ENCODE measurements around the gene CARS1. TPM values are rescaled to one million over a fixed set of nuclear protein-coding genes. Genes with fewer than 3 reads are reported as not detected.
A peak's percentile ranks its signal among the peaks of the same experiment; 100 is the strongest.

Gene CARS1
- total RNA-seq, 4 donors from 2014 or later, result 29.3 to 50.4 (median 36.4) TPM

DNA sequence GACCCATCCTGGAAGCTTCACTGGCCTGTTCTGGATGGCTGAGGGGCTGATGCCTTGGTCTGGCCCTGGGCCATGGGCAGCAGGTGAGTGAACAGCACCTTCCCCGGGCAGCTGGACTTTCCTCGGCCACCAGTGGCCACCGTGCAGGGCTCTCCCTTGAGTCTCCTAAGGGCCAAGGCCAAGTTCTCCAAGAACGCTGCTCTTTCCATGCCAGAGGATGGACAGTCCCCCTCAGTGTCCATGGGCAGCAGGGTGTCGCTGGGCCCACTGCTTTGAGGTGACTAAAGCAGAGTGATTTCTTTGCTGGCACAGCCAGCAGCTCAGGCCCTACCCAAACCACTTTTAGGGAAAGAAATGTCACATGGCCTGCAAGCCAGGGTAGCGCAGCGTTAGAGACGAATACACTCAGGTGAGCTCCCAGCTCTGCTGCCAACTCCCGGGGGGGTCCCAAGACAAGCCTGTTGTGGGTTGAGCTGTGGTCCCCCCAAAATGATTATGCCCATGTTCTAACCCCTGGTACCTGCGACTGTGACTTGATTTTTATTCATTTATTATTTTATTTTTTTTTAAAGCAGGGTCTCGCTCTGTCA lies 3.3 kb upstream of the CARS1 start:
- 83 to 85% methylated on average over 11 of the region's 11 CpGs for WGBS, 2 donors
- Histone ChIP-seq H3K4me3 (no peak overlapping the region), H3K27ac (no peak overlapping the region), H3K36me3 (no peaks in the 10 kb centered on the region), H3K27me3 (no peaks in the 10 kb centered on the region), H3K4me1 (peaks cover 0 to 18% (median 13%) of the 10 kb centered on the region in 4 donors), H3K9me3 (no peaks in the 10 kb centered on the region)
- no peak for DNase-seq (ENCODE audit: low spot score in 2 of 2)
- TF ChIP-seq EP300 (IDR thresholded peaks at IDR 0.05), result no peak
- TF ChIP-seq POLR2A (IDR thresholded peaks at IDR 0.05), result no peak
- TF ChIP-seq, protein P1, sequence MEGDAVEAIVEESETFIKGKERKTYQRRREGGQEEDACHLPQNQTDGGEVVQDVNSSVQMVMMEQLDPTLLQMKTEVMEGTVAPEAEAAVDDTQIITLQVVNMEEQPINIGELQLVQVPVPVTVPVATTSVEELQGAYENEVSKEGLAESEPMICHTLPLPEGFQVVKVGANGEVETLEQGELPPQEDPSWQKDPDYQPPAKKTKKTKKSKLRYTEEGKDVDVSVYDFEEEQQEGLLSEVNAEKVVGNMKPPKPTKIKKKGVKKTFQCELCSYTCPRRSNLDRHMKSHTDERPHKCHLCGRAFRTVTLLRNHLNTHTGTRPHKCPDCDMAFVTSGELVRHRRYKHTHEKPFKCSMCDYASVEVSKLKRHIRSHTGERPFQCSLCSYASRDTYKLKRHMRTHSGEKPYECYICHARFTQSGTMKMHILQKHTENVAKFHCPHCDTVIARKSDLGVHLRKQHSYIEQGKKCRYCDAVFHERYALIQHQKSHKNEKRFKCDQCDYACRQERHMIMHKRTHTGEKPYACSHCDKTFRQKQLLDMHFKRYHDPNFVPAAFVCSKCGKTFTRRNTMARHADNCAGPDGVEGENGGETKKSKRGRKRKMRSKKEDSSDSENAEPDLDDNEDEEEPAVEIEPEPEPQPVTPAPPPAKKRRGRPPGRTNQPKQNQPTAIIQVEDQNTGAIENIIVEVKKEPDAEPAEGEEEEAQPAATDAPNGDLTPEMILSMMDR (IDR thresholded peaks at IDR 0.05), result no peak

DNA sequence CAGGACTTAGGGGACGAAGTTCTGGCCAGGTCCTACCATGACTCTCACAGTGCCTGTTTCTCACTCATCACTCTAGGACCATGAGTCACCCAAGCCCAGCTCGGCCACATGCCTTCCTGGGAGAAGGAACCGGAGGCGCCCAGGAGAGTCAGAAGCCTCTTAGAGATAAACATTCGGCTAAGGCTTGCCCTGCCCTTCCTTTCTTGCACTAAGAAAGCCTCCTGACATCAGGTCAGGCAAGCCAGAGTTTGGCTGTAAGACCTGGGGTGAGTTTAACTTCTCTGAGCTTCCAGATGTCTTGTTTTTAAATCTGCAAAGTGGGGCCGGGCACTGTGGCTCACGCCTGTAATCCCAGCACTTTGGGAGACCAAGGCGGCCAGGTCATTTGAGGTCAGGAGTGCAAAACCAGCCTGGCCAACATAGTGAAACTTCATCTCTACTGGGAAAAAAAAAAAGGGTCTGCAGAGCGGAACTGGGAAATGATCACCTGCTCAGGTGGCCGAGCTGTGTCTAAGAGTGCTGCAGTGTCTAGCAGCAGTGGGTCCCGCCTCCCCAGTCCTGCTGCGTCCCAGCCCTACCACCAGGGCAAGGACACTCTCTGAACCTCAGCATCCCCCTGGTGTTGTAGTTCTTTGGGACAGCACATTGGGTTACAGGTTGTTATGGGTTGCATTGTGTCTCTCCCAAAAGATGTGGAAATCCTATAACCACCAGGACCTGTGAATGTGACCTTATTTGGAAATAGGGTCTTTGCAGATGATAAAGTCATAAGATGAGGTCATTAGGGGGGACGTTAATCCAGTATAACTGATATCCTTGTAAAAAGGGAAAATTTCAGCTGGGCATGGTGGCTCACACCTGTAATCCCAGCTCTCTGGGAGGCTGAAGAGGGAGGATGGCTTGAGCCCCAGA lies 1.8 kb upstream of the CARS1 start:
- TF ChIP-seq EP300 (IDR thresholded peaks at IDR 0.05), result no peak
- TF ChIP-seq, protein P1 (IDR thresholded peaks at IDR 0.05), result no peak
- no peak for TF ChIP-seq POLR2A (IDR thresholded peaks at IDR 0.05)
- Histone ChIP-seq H3K36me3 (peaks cover 0 to 7% (median 0%) of the 10 kb centered on the region in 3 donors), H3K27ac (no peak overlapping the region), H3K4me1 (peaks cover 0 to 29% (median 15%) of the 10 kb centered on the region in 4 donors), H3K4me3 (no peak overlapping the region), H3K9me3 (no peaks in the 10 kb centered on the region), H3K27me3 (no peaks in the 10 kb centered on the region)
- DNase-seq (ENCODE audit: low spot score in 2 of 2), result no peak
- 80 to 88% methylated on average over 13 of the region's 13 CpGs for WGBS, 2 donors

DNA sequence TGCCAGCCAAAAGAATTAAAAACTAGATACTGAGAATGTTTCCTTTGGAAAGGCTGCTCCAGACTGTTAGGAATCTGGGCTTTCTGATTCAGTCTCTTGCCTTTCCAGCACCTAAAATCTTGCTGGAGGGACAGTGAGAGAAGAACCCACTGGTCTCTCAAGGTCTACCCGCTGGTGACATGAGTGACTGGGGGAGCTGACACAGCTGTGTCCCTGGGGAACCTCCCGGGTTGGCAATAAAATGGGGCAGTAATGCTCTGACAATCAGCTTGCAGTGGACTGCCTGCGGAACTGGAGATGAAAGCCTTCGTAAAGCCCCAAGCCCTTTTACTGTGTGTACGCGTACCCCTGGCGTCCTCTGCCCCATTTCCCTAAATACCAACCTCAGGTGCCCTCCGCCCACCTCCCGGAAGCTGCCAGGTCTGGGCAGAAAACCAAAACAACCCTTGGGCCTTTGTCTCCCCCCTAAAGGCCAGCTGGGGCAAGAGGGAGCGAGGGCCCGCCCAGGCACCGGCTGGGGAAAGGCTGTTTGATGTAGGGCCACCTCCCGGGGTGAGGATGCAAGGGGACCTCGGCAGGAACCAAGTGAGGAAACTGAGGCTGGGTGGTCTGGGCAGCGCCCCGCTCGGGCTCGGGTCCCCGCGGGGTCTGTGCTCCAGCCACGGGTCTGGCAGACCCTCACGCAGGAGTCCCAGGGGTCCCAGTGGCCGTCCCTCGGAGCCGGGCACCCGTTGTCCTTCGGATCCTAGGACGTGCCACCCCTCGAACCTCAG lies 741 bp downstream of the CARS1 start:
- TF ChIP-seq POLR2A (IDR thresholded peaks at IDR 0.05), result no peak
- no peak for TF ChIP-seq EP300 (IDR thresholded peaks at IDR 0.05)
- TF ChIP-seq, protein P1 (IDR thresholded peaks at IDR 0.05), result no peak
- peaks cover 0 to 50% (median 15%) of the 10 kb centered on the region in 4 donors for H3K4me1 ChIP-seq
- no peak for DNase-seq (ENCODE audit: low spot score in 2 of 2)
- WGBS, 2 donors, result 3 to 7% methylated on average over 11 to 22 of the region's 29 CpGs
- peaks cover 0 to 18% (median 0%) of the 10 kb centered on the region in 3 donors for H3K36me3 ChIP-seq
- no peaks in the 10 kb centered on the region for H3K27me3 ChIP-seq
- no peaks in the 10 kb centered on the region for H3K9me3 ChIP-seq
- peak overlapping the region in 3 of 4 donors; percentile 30 to 87 (median 82) for H3K27ac ChIP-seq
- H3K4me3 ChIP-seq, result peak overlapping the region; percentile 60 to 91 (median 78)

DNA sequence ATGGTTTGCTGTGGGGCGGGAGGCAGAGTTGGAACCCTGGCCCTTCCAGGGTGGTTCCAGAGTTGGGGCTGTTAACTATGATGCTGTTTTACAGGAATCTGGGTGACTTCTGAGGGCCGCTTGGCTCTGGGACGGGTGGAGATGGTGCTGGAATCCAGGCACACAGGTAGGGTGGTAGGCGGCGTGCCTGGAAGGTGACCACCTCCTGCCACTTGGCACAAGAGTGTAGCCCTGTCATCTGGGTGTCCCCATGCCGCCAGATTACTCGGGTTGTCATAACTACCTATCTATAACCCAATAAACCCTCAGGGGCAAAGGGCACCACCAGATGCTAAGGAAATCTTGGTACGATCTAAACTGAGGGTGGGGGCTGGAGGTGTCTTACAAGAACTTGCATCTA lies 1.3 kb downstream of the CARS1 start:
- Histone ChIP-seq H3K36me3 (peaks cover 0 to 18% (median 0%) of the 10 kb centered on the region in 3 donors), H3K9me3 (no peaks in the 10 kb centered on the region), H3K4me1 (peaks cover 0 to 56% (median 15%) of the 10 kb centered on the region in 4 donors), H3K4me3 (peak overlapping the region in 2 of 4 donors; percentile 75 to 91), H3K27me3 (no peaks in the 10 kb centered on the region), H3K27ac (peak overlapping the region in 1 of 4 donors; percentile 87)
- 83 to 85% methylated on average over 8 of the region's 8 CpGs for WGBS, 2 donors
- no peak for DNase-seq (ENCODE audit: low spot score in 2 of 2)
- TF ChIP-seq POLR2A (IDR thresholded peaks at IDR 0.05) (no peak), EP300 (IDR thresholded peaks at IDR 0.05) (no peak)
- TF ChIP-seq, protein P1 (IDR thresholded peaks at IDR 0.05), result no peak

All from tibial nerve (tissue), 4 donors.